ENCODE measurements around the gene WFS1. TPM values are rescaled to one million over a fixed set of nuclear protein-coding genes. Genes with fewer than 3 reads are reported as not detected.
A peak's percentile ranks its signal among the peaks of the same experiment; 100 is the strongest.

Gene WFS1
- total and polyA plus RNA-seq, 9 of the 15 experiments (the other 6 are each of a cell fraction or from before 2014, with no cell fraction given), result 0.01 to 0.29 (median 0.03) TPM; not detected in 5

- no peak overlapping the region for H2AFZ ChIP-seq (ENCODE audit: low read depth, low read length)
- intact Hi-C loops (cut with micrococcal nuclease), result loop anchor here (1.0 to 5.0 kb wide), 2 partner anchors 81 to 216 kb away; no protein-coding TSS in a partner anchor
- no peak overlapping the region for H3K4me2 ChIP-seq (ENCODE audit: insufficient read depth, low read length)
- peaks cover 0 to 9% of the 10 kb centered on the region in 2 experiments; a peak in 2 of 5 replicates for H3K27me3 ChIP-seq (ENCODE audit: control insufficient read depth in 2 of 2, insufficient read depth in 2 of 2, low read length in 2 of 2)
- peak; percentile 43 for TF ChIP-seq CHD4 (IDR thresholded peaks at IDR 0.05; ENCODE audit: insufficient read depth, insufficient replicate concordance, low read depth, low read length, poor library complexity, severe bottlenecking)
- TF ChIP-seq ZC3H4 (CRISPR knock-in tag; IDR thresholded peaks at IDR 0.05; ENCODE audit: borderline replicate concordance), result no peak
- peak; percentile 74 for TF ChIP-seq RBM25 (IDR thresholded peaks at IDR 0.05; ENCODE audit: low read depth, low read length, severe bottlenecking)
- peaks cover 10% of the 10 kb centered on the region for H4K20me1 ChIP-seq (replicated peaks; ENCODE audit: control insufficient read depth, insufficient read depth, low read length)
- ChIA-PET CTCF (ENCODE audit: low intra/inter-chr PET ratio) (interaction anchor here (0.7 to 2.5 kb wide), 5 partner anchors 81 to 333 kb away, joined by 3 to 9 read pairs (median 5); no protein-coding TSS in a partner anchor), POLR2A (interaction anchor here (0.6 to 1.6 kb wide), 4 partner anchors 50 to 804 kb away, joined by 3 to 4 read pairs (median 3); no protein-coding TSS in a partner anchor)
- no peak overlapping the region for H3K9ac ChIP-seq (ENCODE audit: insufficient read depth in 1 of 2, low read depth in 2 of 2, low read length in 2 of 2)
- 17% methylated on average over 6 of the region's 6 CpGs for WGBS (ENCODE audit: insufficient coverage, low coverage, missing lambda C conversion rate)
- in situ Hi-C loops (cut with MboI), result no loop called here
- H3K9me3 ChIP-seq (replicated peaks; ENCODE audit: control insufficient read depth, insufficient read depth, low read depth, low read length), result no peaks in the 10 kb centered on the region
- DNase-seq (ENCODE audit: extremely low read depth in 1 of 4, low spot score in 3 of 4) (no peak), FAIRE-seq (no peak), ATAC-seq (no peak)
- peaks cover 0 to 8% of the 10 kb centered on the region in 2 experiments; a peak in 2 of 5 replicates for H3K4me1 ChIP-seq (replicated peaks in 1 of 2; ENCODE audit: control insufficient read depth in 2 of 2, insufficient read depth in 2 of 2, low read length in 2 of 2)
- no peak overlapping the region for H3K4me3 ChIP-seq
- H3K36me3 ChIP-seq (ENCODE audit: control insufficient read depth, insufficient read depth, low read length), result no peaks in the 10 kb centered on the region
- no peak overlapping the region for H3K27ac ChIP-seq (ENCODE audit: extremely low read depth, low read depth, low read length)
- no TSS peak for BruUV-seq (replicated peaks)
- H3K79me2 ChIP-seq (ENCODE audit: control insufficient read depth, insufficient read depth, low read length), result no peaks in the 10 kb centered on the region
- H3K9me1 ChIP-seq (ENCODE audit: control insufficient read depth, insufficient read depth, low read length), result peaks cover 2% of the 10 kb centered on the region
Measured at GRCh38 chr4:6331468-6331867, 61.8 kb downstream of the WFS1 start.

Measured in K562 (cell line).